SK-N-SH (cell line): ENCODE measurements around the gene SIPA1L2.

Source experiments
- GATA2 ChIP-seq: sonication (generic); formaldehyde crosslinking; IDR thresholded peaks from 2 replicates; pipeline ENCODE4 v1.5.0; 2020; ENCODE audit warnings: mild to moderate bottlenecking, missing genetic modification reagents
- NFIC ChIP-seq: IDR thresholded peaks from 2 replicates; pipeline ENCODE4 v1.4.0; 2012; ENCODE audit warnings: borderline replicate concordance
- RAD21 ChIP-seq: IDR thresholded peaks from 2 replicates; pipeline ENCODE4 v1.6.1; 2012; ENCODE audit warnings: mild to moderate bottlenecking, low read length

GRCh38 chr1:232589812-232590743 lies 39.9 kb downstream of the SIPA1L2 start:
- TF ChIP-seq GATA2 (no peak), NFIC (no peak), RAD21 (no peak)
